ENCODE measurements around the gene HLA-DQB2.

- TF ChIP-seq POLR2A (IDR thresholded peaks at IDR 0.05; ENCODE audit: low read length): no peak
- TF ChIP-seq GATA1 (IDR thresholded peaks at IDR 0.05; ENCODE audit: low read depth, low read length): no peak
These were observed 21.0 kb downstream of the HLA-DQB2 start for GRCh38 chr6:32742374-32742773.

Data from erythroblast (primary cell).